Stimulated activated CD4-positive, alpha-beta T cell treated with anti-CD3 and anti-CD28 coated beads, Interleukin-2, amount 100 ng/mL, for 48 hours (primary cell): ENCODE results near the gene XPC.
"Not testable (repeated sequence)": the region's sequence is repeated elsewhere in the genome, so short reads cannot be mapped to it uniquely, and the experiment has no call there.

Source experiments
- DNase-seq, 2 donors: peaks; one replicate each; pipeline ENCODE4 v3.0.0-alpha.2; 2020

XPC gene

GRCh38 chr3:14117468-14118399 lies 60.7 kb downstream of the XPC start:
- no peak for DNase-seq

- DNase-seq = no peak
Measured at GRCh38 chr3:14113965-14114635, 64.3 kb downstream of the XPC start.

GRCh38 chr3:14110699-14111098 lies 67.7 kb downstream of the XPC start:
- no peak for DNase-seq

GRCh38 chr3:14109821-14110220 lies 68.6 kb downstream of the XPC start:
- DNase-seq = not testable (repeated sequence)

GRCh38 chr3:14097616-14098391 lies 80.6 kb downstream of the XPC start:
- no peak for DNase-seq

GRCh38 chr3:14096742-14097141 lies 81.7 kb downstream of the XPC start:
- DNase-seq = no peak
